ENCODE measurements around the gene DENND6B. TPM values are rescaled to one million over a fixed set of nuclear protein-coding genes. Genes with fewer than 3 reads are reported as not detected.

DENND6B gene
- total and polyA plus RNA-seq, 2 of the 13 experiments (the other 11 are each of a cell fraction or from before 2014, with no cell fraction given): 0.95 to 3.8 TPM

- TF ChIP-seq ZFP91 (CRISPR knock-in tag; IDR thresholded peaks at IDR 0.05; ENCODE audit: borderline replicate concordance) (peak; percentile 65; the same call in 1 of the 2 replicates), KDM2A (CRISPR knock-in tag; IDR thresholded peaks at IDR 0.05; ENCODE audit: borderline replicate concordance, low read depth) (peak; percentile 59; the same call in 1 of the 2 replicates), BRCA1 (CRISPR knock-in tag; IDR thresholded peaks at IDR 0.05) (no peak), ZNF574 (CRISPR knock-in tag; IDR thresholded peaks at IDR 0.05) (peak; percentile 79), GATAD2A (CRISPR knock-in tag; IDR thresholded peaks at IDR 0.05) (peak; percentile 48; the same call in 1 of the 2 replicates), ZNF18 (CRISPR knock-in tag; IDR thresholded peaks at IDR 0.05; ENCODE audit: insufficient replicate concordance) (peak; percentile 43), KDM5A (IDR thresholded peaks at IDR 0.05; ENCODE audit: borderline replicate concordance, low read length) (peak; percentile 49; the same call in 1 of the 2 replicates), THAP9 (CRISPR knock-in tag; IDR thresholded peaks at IDR 0.05; ENCODE audit: borderline replicate concordance) (peak; percentile 22; the same call in 1 of the 2 replicates), FOSL2 (CRISPR knock-in tag; IDR thresholded peaks at IDR 0.05) (peak; percentile 32; the same call in 1 of the 2 replicates), PRDM10 (CRISPR knock-in tag; IDR thresholded peaks at IDR 0.05; ENCODE audit: low read depth) (0 out of 2 replicates have a peak, but pooled peaks have one; percentile 36), MXD3 (CRISPR knock-in tag; IDR thresholded peaks at IDR 0.05) (0 out of 2 replicates have a peak, but pooled peaks have one; percentile 25), ZNF772 (CRISPR knock-in tag; IDR thresholded peaks at IDR 0.05) (peak; percentile 24; the same call in 1 of the 2 replicates), ZNF343 (CRISPR knock-in tag; IDR thresholded peaks at IDR 0.05) (0 out of 2 replicates have a peak, but pooled peaks have one; percentile 39), RFX5 (IDR thresholded peaks at IDR 0.05; ENCODE audit: low read depth, low read length) (no peak)
Measured at GRCh38 chr22:50341977-50342650, 15.3 kb upstream of the DENND6B start (continued).

All from HepG2 (cell line).